PC-3 (cell line): Measurements from ENCODE around the gene C1QTNF2.

Source experiments
- EZH2 ChIP-seq: fragments of 300-600 bp; sonication (generic); IDR thresholded peaks from one replicate; pipeline ENCODE4 v1.6.1; 2017; ENCODE audit warnings: antibody characterized with exemption, mild to moderate bottlenecking, low read length; ENCODE audit not compliant: unreplicated experiment
- EZH2phosphoT487 ChIP-seq: fragments of 300-600 bp; sonication (generic); IDR thresholded peaks from 2 replicates; pipeline ENCODE4 v1.6.1; 2018; ENCODE audit warnings: mild to moderate bottlenecking, antibody characterized with exemption, low read length, borderline replicate concordance
- TF ChIP-seq, protein P1 (sequence below): fragments of 300-600 bp; sonication (generic); conservative IDR thresholded peaks from 2 replicates; pipeline ENCODE4 v1.5.1; 2017; ENCODE audit warnings: antibody characterized with exemption, low read depth, mild to moderate bottlenecking, low read length

GRCh38 chr5:160298189-160298588, 72.2 kb downstream of the C1QTNF2 start:
- TF ChIP-seq EZH2 (no peak), EZH2phosphoT487 (no peak)
- TF ChIP-seq, protein P1, sequence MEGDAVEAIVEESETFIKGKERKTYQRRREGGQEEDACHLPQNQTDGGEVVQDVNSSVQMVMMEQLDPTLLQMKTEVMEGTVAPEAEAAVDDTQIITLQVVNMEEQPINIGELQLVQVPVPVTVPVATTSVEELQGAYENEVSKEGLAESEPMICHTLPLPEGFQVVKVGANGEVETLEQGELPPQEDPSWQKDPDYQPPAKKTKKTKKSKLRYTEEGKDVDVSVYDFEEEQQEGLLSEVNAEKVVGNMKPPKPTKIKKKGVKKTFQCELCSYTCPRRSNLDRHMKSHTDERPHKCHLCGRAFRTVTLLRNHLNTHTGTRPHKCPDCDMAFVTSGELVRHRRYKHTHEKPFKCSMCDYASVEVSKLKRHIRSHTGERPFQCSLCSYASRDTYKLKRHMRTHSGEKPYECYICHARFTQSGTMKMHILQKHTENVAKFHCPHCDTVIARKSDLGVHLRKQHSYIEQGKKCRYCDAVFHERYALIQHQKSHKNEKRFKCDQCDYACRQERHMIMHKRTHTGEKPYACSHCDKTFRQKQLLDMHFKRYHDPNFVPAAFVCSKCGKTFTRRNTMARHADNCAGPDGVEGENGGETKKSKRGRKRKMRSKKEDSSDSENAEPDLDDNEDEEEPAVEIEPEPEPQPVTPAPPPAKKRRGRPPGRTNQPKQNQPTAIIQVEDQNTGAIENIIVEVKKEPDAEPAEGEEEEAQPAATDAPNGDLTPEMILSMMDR, result no peak
